Right lobe of liver (tissue), 6 donors: ENCODE data around the gene KCND2. TPM values are rescaled to one million over a fixed set of nuclear protein-coding genes. Genes with fewer than 3 reads are reported as not detected.
A peak's percentile ranks its signal among the peaks of the same experiment; 100 is the strongest.

Experiments used
- ATAC-seq, 4 donors: fragments of 200-7000 bp; cut with Tn5 transposase; one replicate each; pipeline ENCODE4 v1.9.1; 2020; ENCODE audit warnings: mild to moderate bottlenecking in 4 of 4, moderate library complexity in 4 of 4
- DNase-seq, 3 donors: peaks; one replicate each; pipeline ENCODE4 v3.0.0-alpha.2; 2020
- H3K27ac ChIP-seq, 3 donors: fragments of 200-600 bp; one replicate each; pipeline ENCODE4 v1.8.0; 2022
- H3K27me3 ChIP-seq, 2 donors: fragments of 200-600 bp; one replicate each; pipeline ENCODE4 v1.8.0; 2022
- H3K36me3 ChIP-seq, 4 donors: fragments of 200-600 bp; sonication (generic) in 1 of 4; one replicate each; pipeline versions ENCODE4 v1.5.1 to v1.8.0; 2017 to 2022; ENCODE audit warnings: control low read depth in 1 of 4
- H3K4me1 ChIP-seq, 4 donors: fragments of 200-600 bp; sonication (generic) in 1 of 4; one replicate each; pipeline versions ENCODE4 v1.5.1 to v1.8.0; 2017 to 2022; ENCODE audit warnings: control low read depth in 1 of 4
- H3K4me3 ChIP-seq, 3 donors: fragments of 200-600 bp; one replicate each; pipeline ENCODE4 v1.8.0; 2022
- H3K9me3 ChIP-seq, 4 donors: fragments of 200-600 bp; sonication (generic) in 1 of 4; one replicate each; pipeline versions ENCODE4 v1.5.1 to v1.8.0; 2017 to 2022; ENCODE audit warnings: control low read depth in 1 of 4
- POLR2A ChIP-seq: fragments of 450-650 bp; IDR thresholded peaks from one replicate; pipeline ENCODE4 v1.6.1; 2017; ENCODE audit warnings: antibody characterized with exemption, mild to moderate bottlenecking
- WGBS: methylation state at CpG from one replicate; pipeline ENCODE4 v1.1.6; 2018; ENCODE audit warnings: low coverage, low lambda C conversion rate; ENCODE audit not compliant: insufficient coverage; ENCODE audit errors: missing lambda C conversion rate; 5-methylcytosine and 5-hydroxymethylcytosine counted together
- intact Hi-C, 2 donors: fragments of 100-400 bp; cut with DNase I; formaldehyde crosslinking; loops; one replicate each; pipeline versions ENCODE4 v1.11.2 to v1.14.1; 2022
- total RNA-seq, 6 experiments: library from RNA; depleted of rRNA in 2 of 6; stranded (reverse); fragments of >200 nt in 2 of 6; fragmentation: NEBNext Ultra II Directional in 3 of 6; extraction: Animal tissue kit (Norgen Biotek cat#: 25700) in 3 of 6; gene quantifications; one replicate each; pipeline versions ENCODE4 v1.1.0 to v1.2.4, GENCODE V29; 2016 to 2023
- TF ChIP-seq, protein P1 (sequence below), 4 donors: fragments of 200-600 bp in 3 of 4; fragments of 450-650 bp in 1 of 4; IDR thresholded peaks; one replicate each; pipeline versions ENCODE4 v1.5.1 to v1.8.0; 2016 to 2022; ENCODE audit warnings: antibody characterized with exemption in 4 of 4, mild to moderate bottlenecking in 2 of 4
- donor health status: DM: no; HTN: yes; CAD: no.
- donor health status: DM: no; HTN: no; CAD: no.
- donor health status: DM: no; HTN: no; CAD: no.
- donor health status: DM: no; HTN: yes; CAD: no.
- donor health status: DM: no; HTN: yes; CAD: no.

The KCND2 gene
- total RNA-seq, 6 experiments from 2014 or later = 0.04 to 0.49 TPM; not detected in 4

DNA sequence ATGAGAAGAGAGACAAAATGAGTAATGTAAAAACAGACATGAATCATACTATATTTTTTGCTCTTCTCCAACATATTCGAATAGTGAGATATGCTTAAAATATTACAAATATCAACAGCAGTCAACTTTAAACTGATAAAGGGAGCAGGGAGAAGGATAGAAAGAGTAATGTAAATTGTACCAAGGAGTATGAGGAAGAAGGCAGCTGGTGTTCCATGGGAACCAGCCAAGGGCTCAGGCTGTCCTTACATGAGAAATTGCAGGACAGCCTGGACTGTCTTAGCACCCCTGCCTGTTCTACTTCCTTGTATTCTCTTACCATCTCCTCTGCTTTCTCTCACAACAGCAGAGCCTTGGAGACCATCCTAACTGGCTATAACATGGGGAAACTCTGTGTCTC lies 456.3 kb downstream of the KCND2 start:
- WGBS = 37% methylated on average over 1 of the region's 1 CpG
- no peak overlapping the region for H3K27ac ChIP-seq
- no peaks in the 10 kb centered on the region for H3K9me3 ChIP-seq
- intact Hi-C loops = no loop called here
- ATAC-seq (no peak), DNase-seq (no peak)
- peaks cover 0 to 3% (median 0%) of the 10 kb centered on the region in 4 donors for H3K4me1 ChIP-seq
- H3K36me3 ChIP-seq = no peaks in the 10 kb centered on the region
- no peaks in the 10 kb centered on the region for H3K27me3 ChIP-seq
- H3K4me3 ChIP-seq = no peak overlapping the region
- no peak for TF ChIP-seq POLR2A
- TF ChIP-seq, protein P1, sequence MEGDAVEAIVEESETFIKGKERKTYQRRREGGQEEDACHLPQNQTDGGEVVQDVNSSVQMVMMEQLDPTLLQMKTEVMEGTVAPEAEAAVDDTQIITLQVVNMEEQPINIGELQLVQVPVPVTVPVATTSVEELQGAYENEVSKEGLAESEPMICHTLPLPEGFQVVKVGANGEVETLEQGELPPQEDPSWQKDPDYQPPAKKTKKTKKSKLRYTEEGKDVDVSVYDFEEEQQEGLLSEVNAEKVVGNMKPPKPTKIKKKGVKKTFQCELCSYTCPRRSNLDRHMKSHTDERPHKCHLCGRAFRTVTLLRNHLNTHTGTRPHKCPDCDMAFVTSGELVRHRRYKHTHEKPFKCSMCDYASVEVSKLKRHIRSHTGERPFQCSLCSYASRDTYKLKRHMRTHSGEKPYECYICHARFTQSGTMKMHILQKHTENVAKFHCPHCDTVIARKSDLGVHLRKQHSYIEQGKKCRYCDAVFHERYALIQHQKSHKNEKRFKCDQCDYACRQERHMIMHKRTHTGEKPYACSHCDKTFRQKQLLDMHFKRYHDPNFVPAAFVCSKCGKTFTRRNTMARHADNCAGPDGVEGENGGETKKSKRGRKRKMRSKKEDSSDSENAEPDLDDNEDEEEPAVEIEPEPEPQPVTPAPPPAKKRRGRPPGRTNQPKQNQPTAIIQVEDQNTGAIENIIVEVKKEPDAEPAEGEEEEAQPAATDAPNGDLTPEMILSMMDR (IDR thresholded peaks at IDR 0.05) = no peak

DNA sequence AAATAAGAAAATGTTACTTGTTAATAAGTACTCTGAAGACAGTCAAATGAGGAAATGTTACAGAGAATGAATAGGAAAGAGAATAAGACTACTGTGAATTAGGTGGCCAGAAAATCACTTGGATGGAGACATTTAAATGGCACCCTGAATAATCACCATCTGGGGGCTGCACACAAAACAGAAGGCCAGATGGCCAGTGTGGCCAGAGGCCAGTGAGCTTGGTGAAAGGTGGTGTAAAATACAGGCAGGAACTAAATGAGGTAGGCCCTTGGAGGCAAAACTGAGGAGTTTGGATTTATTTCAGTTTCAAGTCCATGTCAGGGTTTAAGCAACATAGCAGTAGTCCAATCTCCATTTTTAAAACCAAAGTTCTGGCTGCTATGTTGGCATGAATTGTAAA lies 458.3 kb downstream of the KCND2 start:
- no peaks in the 10 kb centered on the region for H3K36me3 ChIP-seq
- ATAC-seq = no peak
- H3K27me3 ChIP-seq = no peaks in the 10 kb centered on the region
- DNase-seq = no peak
- no peak for TF ChIP-seq POLR2A
- TF ChIP-seq, protein P1 (IDR thresholded peaks at IDR 0.05) = no peak
- H3K9me3 ChIP-seq = no peaks in the 10 kb centered on the region
- H3K27ac ChIP-seq = no peak overlapping the region
- H3K4me3 ChIP-seq = no peak overlapping the region
- no peaks in the 10 kb centered on the region for H3K4me1 ChIP-seq
- intact Hi-C loops = no loop called here

DNA sequence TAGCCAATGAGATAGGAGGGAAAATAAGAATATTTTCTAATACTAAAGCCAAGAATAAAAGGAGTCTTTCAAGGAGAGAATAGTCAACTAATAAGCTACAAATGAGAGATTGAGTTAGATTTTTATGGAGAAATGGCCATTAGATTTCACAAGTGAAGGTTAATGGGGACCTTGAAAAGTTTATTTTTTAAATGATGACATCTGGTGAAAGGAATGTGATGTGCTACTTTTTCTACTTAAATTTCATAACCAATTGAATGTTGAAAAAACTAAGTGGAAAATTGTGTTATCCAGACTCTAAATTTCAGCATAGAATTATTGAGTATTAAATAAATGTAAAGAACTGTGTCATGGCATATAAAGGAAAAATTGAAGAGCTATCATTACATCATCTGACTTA lies 459.3 kb downstream of the KCND2 start:
- ATAC-seq (no peak), DNase-seq (no peak)
- Histone ChIP-seq H3K36me3 (no peaks in the 10 kb centered on the region), H3K9me3 (no peaks in the 10 kb centered on the region), H3K4me3 (no peak overlapping the region), H3K27me3 (no peaks in the 10 kb centered on the region), H3K27ac (no peak overlapping the region), H3K4me1 (no peaks in the 10 kb centered on the region)
- TF ChIP-seq, protein P1 (IDR thresholded peaks at IDR 0.05) = no peak
- TF ChIP-seq POLR2A = no peak
- intact Hi-C loops = no loop called here

DNA sequence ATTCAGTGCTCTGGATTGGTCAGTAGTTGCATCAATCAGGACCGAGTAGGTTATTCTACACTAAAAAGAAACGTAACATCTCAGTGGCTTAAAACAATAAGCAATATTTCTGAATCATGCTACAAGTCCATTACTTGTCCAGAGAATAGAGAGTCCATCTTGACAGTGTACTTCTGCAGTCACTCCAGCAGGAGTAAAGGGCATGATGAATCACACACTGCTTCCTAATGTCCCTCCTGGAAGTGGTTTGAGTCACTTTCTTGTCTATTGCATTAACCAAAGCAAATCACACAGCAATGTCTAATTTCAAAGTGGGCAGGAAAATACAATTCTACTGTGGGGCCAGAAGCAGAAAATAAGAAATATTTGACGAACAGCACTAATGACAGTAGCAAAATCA lies 460.2 kb downstream of the KCND2 start:
- Histone ChIP-seq H3K4me3 (no peak overlapping the region), H3K36me3 (no peaks in the 10 kb centered on the region), H3K4me1 (no peaks in the 10 kb centered on the region), H3K9me3 (no peaks in the 10 kb centered on the region), H3K27me3 (no peaks in the 10 kb centered on the region), H3K27ac (no peak overlapping the region)
- intact Hi-C loops = no loop called here
- ATAC-seq = peak in 1 of 4 donors; percentile 35
- 65% methylated on average over 3 of the region's 3 CpGs for WGBS
- no peak for TF ChIP-seq POLR2A
- DNase-seq = no peak

DNA sequence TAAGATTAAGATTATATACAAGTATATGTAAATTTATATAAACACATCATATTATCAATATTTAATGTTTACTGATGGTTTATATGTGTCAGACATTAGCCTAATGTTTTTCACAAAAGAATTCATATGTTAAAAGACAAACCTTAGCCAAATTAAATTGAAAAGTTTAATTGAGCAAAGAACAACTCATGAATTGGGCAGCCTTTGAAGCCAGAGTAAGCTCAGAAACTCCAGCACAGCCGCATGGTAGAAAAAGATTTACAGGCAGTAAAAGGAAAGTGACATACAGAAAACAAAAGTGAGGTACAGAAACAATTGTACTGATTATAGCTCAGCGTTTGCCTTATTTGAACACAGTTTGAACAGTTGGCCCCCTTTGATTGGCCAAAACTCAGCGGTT lies 460.9 kb downstream of the KCND2 start:
- H3K36me3 ChIP-seq = no peaks in the 10 kb centered on the region
- no peak for ATAC-seq
- WGBS = 50% methylated on average over 1 of the region's 3 CpGs
- no peak for DNase-seq
- no peak for TF ChIP-seq POLR2A
- TF ChIP-seq, protein P1 (IDR thresholded peaks at IDR 0.05) = no peak
- intact Hi-C loops = no loop called here
- H3K4me1 ChIP-seq = no peaks in the 10 kb centered on the region
- H3K27me3 ChIP-seq = no peaks in the 10 kb centered on the region
- H3K27ac ChIP-seq = no peak overlapping the region
- no peaks in the 10 kb centered on the region for H3K9me3 ChIP-seq
- no peak overlapping the region for H3K4me3 ChIP-seq
